GM23338 (cell line): ENCODE data around the gene KRT12. TPM values are rescaled to one million over a fixed set of nuclear protein-coding genes. Genes with fewer than 3 reads are reported as not detected.

ENCODE experiments used
- ATAC-seq: fragments of 200-7000 bp; cut with Tn5 transposase; 3 replicates; pipeline ENCODE4 v1.9.1; 2020
- DNase-seq: peaks from one replicate; pipeline ENCODE4 v3.0.0-alpha.2; 2015; ENCODE audit warnings: low spot score
- H2AFZ ChIP-seq: fragments of 200-600 bp; sonication (generic); 2 replicates; pipeline ENCODE4 v1.8.0; 2016; ENCODE audit warnings: antibody characterized with exemption, mild to moderate bottlenecking, moderate library complexity
- H3F3A ChIP-seq: fragments of 200-600 bp; sonication (generic); replicated peaks from 2 replicates; pipeline ENCODE4 v1.8.0; 2017; ENCODE audit warnings: antibody characterized with exemption, mixed run types, low read depth
- H3K27ac ChIP-seq: fragments of 200-600 bp; sonication (generic); 2 replicates; pipeline ENCODE4 v1.6.1; 2016; ENCODE audit warnings: low read depth
- H3K27me3 ChIP-seq: fragments of 200-600 bp; sonication (generic); 2 replicates; pipeline ENCODE4 v1.8.0; 2016; ENCODE audit warnings: mild to moderate bottlenecking, mixed run types, moderate library complexity; ENCODE audit not compliant: insufficient read depth
- H3K36me3 ChIP-seq: fragments of 200-600 bp; sonication (generic); 2 replicates; pipeline ENCODE4 v1.8.0; 2016; ENCODE audit warnings: mild to moderate bottlenecking; ENCODE audit not compliant: insufficient read depth
- H3K4me1 ChIP-seq: fragments of 200-600 bp; sonication (generic); 2 replicates; pipeline ENCODE4 v1.8.0; 2016; ENCODE audit warnings: mild to moderate bottlenecking, moderate library complexity; ENCODE audit not compliant: insufficient read depth
- H3K4me2 ChIP-seq: fragments of 200-600 bp; sonication (generic); 2 replicates; pipeline ENCODE4 v1.7.1; 2017; ENCODE audit warnings: mixed run types
- H3K4me3 ChIP-seq: fragments of 200-600 bp; sonication (generic); 2 replicates; pipeline ENCODE4 v1.6.1; 2016; ENCODE audit warnings: mixed run types
- H3K79me2 ChIP-seq: fragments of 200-600 bp; sonication (generic); replicated peaks from 2 replicates; pipeline ENCODE4 v1.8.0; 2017; ENCODE audit warnings: mild to moderate bottlenecking; ENCODE audit not compliant: insufficient read depth
- H3K9me2 ChIP-seq: fragments of 200-600 bp; sonication (generic); 2 replicates; pipeline ENCODE4 v1.8.0; 2017; ENCODE audit not compliant: insufficient read depth
- H4K20me1 ChIP-seq: fragments of 200-600 bp; sonication (generic); replicated peaks from 2 replicates; pipeline ENCODE4 v1.8.0; 2017; ENCODE audit warnings: mild to moderate bottlenecking; ENCODE audit not compliant: insufficient read depth
- H3K27ac Mint-ChIP-seq: 2 replicates; pipeline ENCODE4 v1.8.0; 2020; ENCODE audit warnings: inconsistent platforms, mild to moderate bottlenecking, moderate library complexity, mixed read lengths
- H3K27me3 Mint-ChIP-seq: 3 replicates; pipeline ENCODE4 v1.8.0; 2022; ENCODE audit warnings: low read depth, mild to moderate bottlenecking, moderate library complexity, mixed read lengths, inconsistent platforms; ENCODE audit not compliant: insufficient read depth, poor library complexity
- H3K36me3 Mint-ChIP-seq: 3 replicates; pipeline ENCODE4 v1.8.0; 2021; ENCODE audit warnings: low read depth, mild to moderate bottlenecking, inconsistent platforms, moderate library complexity, mixed read lengths
- H3K4me1 Mint-ChIP-seq: 3 replicates; pipeline ENCODE4 v1.8.0; 2020; ENCODE audit warnings: mild to moderate bottlenecking, inconsistent platforms, mixed read lengths
- H3K4me3 Mint-ChIP-seq: 3 replicates; pipeline ENCODE4 v1.8.0; 2021; ENCODE audit warnings: moderate library complexity, mild to moderate bottlenecking, inconsistent platforms, mixed read lengths
- H3K9me3 Mint-ChIP-seq: 3 replicates; pipeline ENCODE4 v1.8.0; 2020; ENCODE audit warnings: moderate library complexity, mild to moderate bottlenecking, inconsistent platforms, mixed read lengths
- CREB1 ChIP-seq: fragments of 250-450 bp; sonication (Bioruptor Pico); IDR thresholded peaks from 2 replicates; pipeline ENCODE4 v1.5.0; 2020; ENCODE audit warnings: low read depth, mild to moderate bottlenecking, moderate library complexity
- CTCF ChIP-seq, 2 experiments: fragments of 200-600 bp in 1 of 2; sonication (generic) in 1 of 2; conservative IDR thresholded peaks; 2 replicates each; pipeline versions ENCODE4 v1.5.1 to v1.6.1; 2016 to 2017; ENCODE audit warnings: antibody characterized with exemption in 2 of 2, low read depth in 2 of 2, mild to moderate bottlenecking in 2 of 2, moderate library complexity in 1 of 2
- ETS1 ChIP-seq: IDR thresholded peaks from 2 replicates; pipeline ENCODE4 v1.6.1; 2016; ENCODE audit warnings: antibody characterized with exemption
- EZH2 ChIP-seq: fragments of 200-600 bp; sonication (generic); IDR thresholded peaks from one replicate; pipeline ENCODE4 v1.8.0; 2017; ENCODE audit warnings: antibody characterized with exemption, mild to moderate bottlenecking, low read depth; ENCODE audit not compliant: unreplicated experiment
- EZH2phosphoT487 ChIP-seq: fragments of 200-600 bp; sonication (generic); IDR thresholded peaks from one replicate; pipeline ENCODE4 v1.8.1; 2018; ENCODE audit warnings: antibody characterized with exemption; ENCODE audit not compliant: unreplicated experiment
- JUNB ChIP-seq: IDR thresholded peaks from one replicate; pipeline ENCODE4 v1.6.1; 2016; ENCODE audit warnings: antibody characterized with exemption; ENCODE audit not compliant: unreplicated experiment
- NANOG ChIP-seq: IDR thresholded peaks from 2 replicates; pipeline ENCODE4 v1.6.1; 2016; ENCODE audit warnings: antibody characterized with exemption, borderline replicate concordance
- POLR2AphosphoS5 ChIP-seq: IDR thresholded peaks from 2 replicates; pipeline ENCODE4 v1.6.1; 2016; ENCODE audit warnings: antibody characterized with exemption, low read depth
- REST ChIP-seq: IDR thresholded peaks from one replicate; pipeline ENCODE4 v1.6.1; 2018; ENCODE audit warnings: antibody characterized with exemption; ENCODE audit not compliant: unreplicated experiment
- STAT1 ChIP-seq: IDR thresholded peaks from one replicate; pipeline ENCODE4 v1.6.1; 2016; ENCODE audit warnings: antibody characterized with exemption; ENCODE audit not compliant: unreplicated experiment
- ZNF114 ChIP-seq: fragments of 250-450 bp; sonication (Bioruptor Pico); IDR thresholded peaks from 2 replicates; pipeline ENCODE4 v1.5.0; 2020; ENCODE audit warnings: mild to moderate bottlenecking, moderate library complexity
- ZNF331 ChIP-seq: fragments of 250-450 bp; sonication (Bioruptor Pico); IDR thresholded peaks from 2 replicates; pipeline ENCODE4 v1.5.0; 2020; ENCODE audit warnings: low read depth, mild to moderate bottlenecking, moderate library complexity
- ZNF462 ChIP-seq: fragments of 250-450 bp; sonication (Bioruptor Pico); IDR thresholded peaks from 2 replicates; pipeline ENCODE4 v1.5.0; 2020; ENCODE audit warnings: mild to moderate bottlenecking, moderate library complexity
- polyA plus RNA-seq: library from polyadenylated mRNA; unstranded; fragments of >200 nt; fragmentation: Nextera tagmentation; extraction: Ambion mirVana; gene quantifications from 2 replicates; pipeline ENCODE4 v1.2.1, GENCODE V29; 2016
- total RNA-seq: library from RNA; depleted of rRNA; stranded (reverse); fragments of >200 nt; shearing (Covaris generic); gene quantifications from 2 replicates; pipeline ENCODE4 v1.2.3, GENCODE V29; 2014

Gene KRT12
- total and polyA plus RNA-seq, 2 experiments from 2014 or later: not detected

- no peaks in the 10 kb centered on the region for H3F3A ChIP-seq
- Mint-ChIP-seq H3K27me3 (no peaks in the 10 kb centered on the region), H3K4me1 (peaks cover 5% of the 10 kb centered on the region; the same call in 2 of the 3 replicates), H3K9me3 (no peaks in the 10 kb centered on the region), H3K4me3 (no peak overlapping the region), H3K36me3 (no peaks in the 10 kb centered on the region), H3K27ac (no peak overlapping the region)
- H2AFZ ChIP-seq: no peak overlapping the region
- TF ChIP-seq POLR2AphosphoS5 (no peak), NANOG (no peak), ZNF462 (CRISPR knock-in tag) (no peak), REST (no peak), ZNF114 (no peak), EZH2phosphoT487 (no peak), ETS1 (no peak), EZH2 (no peak), STAT1 (no peak), CTCF (conservative IDR thresholded peaks at IDR 0.05; ENCODE audit: low read depth in 2 of 2) (no peak), JUNB (no peak), ZNF331 (CRISPR knock-in tag) (no peak), CREB1 (no peak)
- H3K36me3 ChIP-seq: no peaks in the 10 kb centered on the region
- ATAC-seq (no peak), DNase-seq (no peak)
- H3K27ac ChIP-seq: no peak overlapping the region
- H4K20me1 ChIP-seq: no peaks in the 10 kb centered on the region
- no peaks in the 10 kb centered on the region for H3K4me1 ChIP-seq
- H3K27me3 ChIP-seq: no peaks in the 10 kb centered on the region
- H3K9me2 ChIP-seq: no peaks in the 10 kb centered on the region
- H3K4me2 ChIP-seq: no peak overlapping the region
- no peak overlapping the region for H3K4me3 ChIP-seq
- no peaks in the 10 kb centered on the region for H3K79me2 ChIP-seq
Measured at GRCh38 chr17:40914075-40914855, 47.2 kb upstream of the KRT12 start.
